Measurements from ENCODE around the gene MYOM1.

DNA sequence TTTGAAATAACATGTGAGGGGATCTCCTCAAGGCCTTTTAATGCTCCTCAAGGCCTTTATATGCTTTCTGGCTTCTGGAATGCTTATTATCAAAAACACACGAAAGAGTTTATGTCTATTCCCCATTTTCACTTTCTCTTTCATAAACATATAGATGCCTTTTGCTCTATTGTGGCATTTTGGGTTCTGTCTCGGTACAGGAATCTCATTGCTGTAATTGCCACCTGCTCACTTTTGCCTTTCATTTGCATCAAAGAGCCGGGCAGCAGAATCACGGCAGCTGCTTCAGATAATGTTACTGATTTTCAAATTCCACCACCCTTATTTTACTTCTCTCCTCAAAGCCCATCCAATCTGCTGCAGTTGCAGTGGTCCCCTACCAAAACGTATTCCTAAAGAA lies 152.0 kb downstream of the MYOM1 start:
- TF ChIP-seq, protein P1, sequence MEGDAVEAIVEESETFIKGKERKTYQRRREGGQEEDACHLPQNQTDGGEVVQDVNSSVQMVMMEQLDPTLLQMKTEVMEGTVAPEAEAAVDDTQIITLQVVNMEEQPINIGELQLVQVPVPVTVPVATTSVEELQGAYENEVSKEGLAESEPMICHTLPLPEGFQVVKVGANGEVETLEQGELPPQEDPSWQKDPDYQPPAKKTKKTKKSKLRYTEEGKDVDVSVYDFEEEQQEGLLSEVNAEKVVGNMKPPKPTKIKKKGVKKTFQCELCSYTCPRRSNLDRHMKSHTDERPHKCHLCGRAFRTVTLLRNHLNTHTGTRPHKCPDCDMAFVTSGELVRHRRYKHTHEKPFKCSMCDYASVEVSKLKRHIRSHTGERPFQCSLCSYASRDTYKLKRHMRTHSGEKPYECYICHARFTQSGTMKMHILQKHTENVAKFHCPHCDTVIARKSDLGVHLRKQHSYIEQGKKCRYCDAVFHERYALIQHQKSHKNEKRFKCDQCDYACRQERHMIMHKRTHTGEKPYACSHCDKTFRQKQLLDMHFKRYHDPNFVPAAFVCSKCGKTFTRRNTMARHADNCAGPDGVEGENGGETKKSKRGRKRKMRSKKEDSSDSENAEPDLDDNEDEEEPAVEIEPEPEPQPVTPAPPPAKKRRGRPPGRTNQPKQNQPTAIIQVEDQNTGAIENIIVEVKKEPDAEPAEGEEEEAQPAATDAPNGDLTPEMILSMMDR (IDR thresholded peaks at IDR 0.05), result no peak
- no peak for TF ChIP-seq POLR2A (IDR thresholded peaks at IDR 0.05)
